DMS79 treated with DMSO at 0.1 percent for 48 hours (cell line): Measurements from ENCODE around the gene TSPAN17.
A peak's percentile ranks its signal among the peaks of the same experiment; 100 is the strongest.

ENCODE experiments used
- DNase-seq: peaks from one replicate; lab custom pipeline; 2025; lab: John Stamatoyannopoulos, UW

The TSPAN17 gene

DNA sequence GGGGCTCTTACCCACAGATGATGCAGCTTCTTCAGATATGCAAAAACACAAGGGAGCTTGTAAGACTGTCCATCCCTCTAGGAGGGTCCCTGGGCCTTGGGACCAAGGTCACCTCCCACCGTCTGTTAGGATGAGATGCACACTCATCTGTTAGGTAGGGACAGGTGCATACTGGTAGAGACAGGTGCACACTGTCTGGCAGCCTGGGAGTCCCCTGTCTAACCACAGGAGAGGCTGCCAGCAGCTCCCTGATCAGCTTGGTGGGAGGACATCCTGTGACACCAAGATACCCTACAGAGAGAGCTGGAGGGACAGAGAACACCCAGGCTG is 13.2 kb downstream of the TSPAN17 start:
- DNase-seq = no peak

DNA sequence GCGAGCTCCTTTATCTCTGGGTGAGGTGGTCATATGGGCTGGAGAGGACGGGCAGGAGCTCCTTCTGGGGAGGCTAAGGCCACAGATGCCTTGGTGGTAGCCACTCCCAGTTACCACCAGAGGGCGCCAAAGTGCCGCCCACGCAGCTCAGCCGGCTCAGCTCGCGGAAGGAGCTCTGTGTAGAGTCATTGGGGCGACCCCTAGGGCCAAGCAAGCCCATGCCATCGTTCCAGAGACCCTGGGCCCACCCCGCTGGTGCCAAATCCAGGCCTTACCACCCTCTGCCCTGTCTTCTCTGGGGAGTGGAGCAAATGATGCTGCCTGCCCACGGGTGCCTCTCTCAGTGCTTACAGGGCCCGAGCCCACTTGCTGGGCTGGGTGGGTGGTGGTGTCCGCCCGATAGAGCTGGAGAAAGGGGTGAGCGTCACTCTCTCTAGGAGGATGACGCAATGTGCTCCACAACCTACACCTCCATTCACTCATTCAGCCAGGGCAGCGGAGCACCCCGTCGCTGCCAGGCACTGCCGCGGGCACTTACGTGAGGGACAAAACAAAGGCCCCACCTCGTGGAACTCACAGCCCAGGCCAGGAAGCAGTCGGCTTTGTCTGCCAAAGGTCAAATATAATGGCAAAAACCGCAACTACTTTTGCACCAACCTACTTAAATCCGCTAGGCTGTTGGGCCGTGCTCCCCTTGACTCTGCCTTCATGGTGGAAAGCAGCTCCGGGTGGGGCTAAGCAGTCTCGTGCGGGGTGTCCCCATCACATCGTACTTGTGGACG is 13.8 kb downstream of the TSPAN17 start:
- peak; percentile 22 for DNase-seq

DNA sequence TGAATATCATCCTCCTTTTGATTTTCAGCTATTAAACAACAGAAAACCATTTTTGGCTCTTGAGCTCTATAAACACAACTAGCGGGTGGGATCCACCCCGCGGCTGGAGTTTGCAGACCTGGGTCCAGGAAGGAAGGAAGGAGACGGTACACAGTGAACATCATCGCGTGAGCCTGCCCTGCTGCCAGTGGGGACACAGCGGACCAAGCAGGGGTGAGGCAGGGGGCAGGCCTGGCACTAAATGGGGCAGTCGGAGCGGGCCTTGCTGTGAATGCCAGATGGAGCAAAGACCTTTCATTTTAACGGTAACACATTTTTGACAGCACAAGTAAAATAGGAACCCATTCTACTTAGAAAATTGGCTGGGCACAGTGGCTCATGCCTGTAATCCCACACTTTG is 14.4 kb downstream of the TSPAN17 start:
- DNase-seq = no peak

DNA sequence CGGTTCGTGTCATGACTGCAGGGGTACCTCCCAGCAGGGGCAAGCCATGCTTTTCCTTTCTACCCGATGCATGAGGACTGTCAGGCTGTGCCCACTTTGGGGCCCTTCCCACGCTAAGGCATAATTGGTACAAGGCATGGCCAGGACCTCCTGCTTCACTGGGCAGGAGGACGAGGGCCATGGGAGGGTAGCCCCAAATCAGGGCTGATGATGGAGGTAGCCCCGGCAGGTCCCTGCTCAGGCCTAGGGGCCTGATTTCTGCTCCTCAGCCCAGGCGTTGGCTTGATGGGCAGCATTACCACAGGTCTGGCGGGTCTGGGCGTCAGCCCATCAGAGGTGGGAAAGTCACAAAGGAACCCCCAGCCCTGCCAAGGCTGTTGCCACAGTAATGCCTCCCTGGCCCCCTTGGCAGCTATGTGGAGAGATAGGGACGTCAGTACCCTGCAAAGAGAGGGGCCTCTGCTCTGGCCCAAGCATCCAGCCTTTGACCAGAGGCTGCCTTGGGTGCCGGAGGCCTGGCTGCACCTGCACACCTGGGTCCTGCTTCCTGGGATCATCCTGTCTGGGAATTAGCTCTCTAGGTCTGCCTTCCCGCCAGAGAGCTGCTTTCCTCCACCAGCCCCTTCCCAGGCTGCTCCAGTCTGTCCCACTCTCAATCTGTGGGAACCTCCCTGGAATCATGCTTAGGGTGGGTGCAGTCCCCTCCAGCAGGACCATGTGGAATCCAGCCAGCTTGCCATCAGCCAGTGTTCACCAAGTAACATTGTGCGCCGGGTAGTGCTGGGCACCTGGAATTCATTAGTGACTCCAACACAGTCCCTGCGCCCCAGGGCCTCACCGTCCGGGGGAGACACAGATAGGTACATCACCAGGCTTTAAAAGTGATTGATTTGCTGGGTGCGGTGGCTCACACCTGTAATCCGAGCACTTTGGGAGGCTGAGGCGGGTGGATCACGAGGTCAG is 15.4 kb downstream of the TSPAN17 start:
- DNase-seq = no peak

DNA sequence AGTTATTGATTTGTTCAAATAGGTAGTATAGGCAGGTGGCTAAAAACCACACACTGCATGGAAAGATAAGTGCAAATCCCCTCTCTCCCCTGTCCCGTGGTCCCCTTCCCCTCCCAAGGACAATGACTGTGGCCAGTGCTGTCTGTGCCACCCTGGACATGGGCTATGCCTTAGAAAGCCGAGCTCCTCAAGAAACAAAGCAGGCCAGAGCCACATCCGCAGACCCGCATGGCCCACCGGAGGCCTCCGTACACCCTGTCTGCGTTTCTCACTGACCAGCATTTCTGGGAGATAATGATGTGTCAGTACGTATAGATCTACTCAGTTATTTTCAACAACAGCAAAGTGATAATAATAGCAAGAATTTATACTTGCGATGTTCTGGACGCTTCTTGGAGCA is 16.3 kb downstream of the TSPAN17 start:
- no peak for DNase-seq

DNA sequence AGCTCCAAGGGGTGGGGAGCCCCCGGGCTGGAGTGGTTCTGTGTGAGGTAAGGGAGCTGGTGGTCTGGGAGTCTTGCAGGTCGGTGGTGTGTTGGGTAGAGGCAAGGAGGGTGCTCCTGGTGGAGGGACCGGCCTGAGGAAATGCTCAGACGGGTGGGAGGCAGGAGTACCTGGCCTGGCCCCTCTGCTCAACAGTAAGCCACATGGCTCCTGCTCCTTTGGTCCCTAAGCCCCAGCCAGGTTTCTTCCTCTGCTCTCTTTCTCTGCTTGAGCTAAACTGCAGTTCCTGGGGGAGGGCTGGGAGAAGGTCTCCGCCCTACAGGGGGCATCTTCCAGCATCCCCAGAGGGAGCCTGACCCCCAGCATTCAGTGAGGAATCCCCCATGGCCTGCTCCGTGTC is 17.2 kb downstream of the TSPAN17 start:
- no peak for DNase-seq

DNA sequence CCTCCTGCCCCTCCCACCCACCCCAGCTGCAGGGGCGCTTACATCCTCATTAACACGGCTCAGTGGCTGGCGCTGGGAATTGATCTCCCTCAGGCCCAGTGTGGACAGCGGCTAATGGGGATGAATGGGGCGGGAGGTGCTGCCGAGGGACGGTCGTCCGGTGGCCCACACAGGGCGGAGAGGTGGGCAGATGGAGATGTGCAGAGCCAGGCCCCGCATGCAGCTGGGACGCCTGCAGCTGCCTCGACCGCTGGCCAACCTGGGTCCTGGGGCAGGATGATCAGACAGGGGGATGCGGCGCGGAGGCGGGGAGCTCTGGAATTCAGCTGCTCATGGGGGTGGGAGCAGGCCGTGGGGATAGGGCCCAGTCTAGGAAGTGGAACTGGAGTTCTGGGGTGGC is 17.6 kb downstream of the TSPAN17 start:
- DNase-seq = no peak

DNA sequence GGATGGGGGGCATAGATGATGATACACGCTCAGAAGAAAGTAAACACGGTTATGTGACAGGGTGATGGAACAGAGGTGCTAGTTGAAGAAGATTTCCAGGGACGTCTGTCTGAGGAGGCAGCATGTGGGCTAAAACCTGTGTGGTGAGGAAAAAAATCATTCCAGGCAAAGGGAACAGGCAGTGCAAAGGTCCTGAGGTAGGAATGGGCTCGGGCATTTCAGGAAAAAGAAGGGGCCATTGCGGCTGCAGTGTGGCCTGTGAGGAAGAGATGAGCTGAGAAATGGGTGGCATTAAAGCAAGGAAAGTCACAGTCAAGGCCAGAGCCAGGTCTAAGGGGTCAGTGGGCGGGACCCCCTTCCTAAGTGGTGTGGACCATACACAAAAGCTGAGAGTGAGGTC is 18.2 kb downstream of the TSPAN17 start:
- DNase-seq = no peak

DNA sequence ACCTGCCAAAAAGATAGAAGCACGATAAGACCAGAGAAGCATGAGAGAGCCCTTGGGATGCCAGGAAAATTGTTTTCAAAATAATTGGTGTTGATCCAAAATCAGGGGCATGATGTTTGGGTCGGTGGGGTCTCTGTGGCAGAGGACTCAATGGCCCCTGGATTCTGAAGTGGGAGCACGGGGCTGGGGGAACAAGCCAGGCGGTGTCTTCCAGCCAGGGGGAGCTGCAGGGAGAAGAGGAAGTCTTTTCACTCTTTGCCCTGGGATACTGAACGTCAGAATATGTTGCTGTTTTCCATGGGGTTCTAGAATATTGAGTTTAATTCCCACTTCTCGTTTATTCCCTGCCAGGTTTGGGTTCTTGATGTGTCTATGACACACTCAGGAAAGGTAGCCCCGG is 20.4 kb downstream of the TSPAN17 start:
- DNase-seq = no peak

DNA sequence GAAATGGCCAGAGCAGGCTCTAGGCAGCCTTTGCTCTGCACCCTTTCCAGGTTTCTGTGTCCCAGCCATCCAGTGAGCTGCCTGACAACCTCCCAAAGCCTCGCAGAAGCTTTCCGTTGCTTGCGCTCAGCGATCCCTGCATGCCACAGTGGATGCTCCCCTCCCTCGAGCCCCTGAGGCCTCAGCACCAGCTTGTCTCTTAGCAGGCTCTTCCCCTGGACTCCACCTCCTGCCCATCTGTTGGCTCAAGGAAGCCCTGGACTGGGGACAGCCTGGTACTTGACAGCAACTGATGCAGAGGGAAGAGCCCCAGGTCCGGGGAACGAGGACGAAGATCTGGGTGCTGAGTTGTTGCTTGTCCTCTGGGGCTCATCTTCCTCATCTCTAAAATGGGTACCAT is 23.2 kb downstream of the TSPAN17 start:
- no peak for DNase-seq

DNA sequence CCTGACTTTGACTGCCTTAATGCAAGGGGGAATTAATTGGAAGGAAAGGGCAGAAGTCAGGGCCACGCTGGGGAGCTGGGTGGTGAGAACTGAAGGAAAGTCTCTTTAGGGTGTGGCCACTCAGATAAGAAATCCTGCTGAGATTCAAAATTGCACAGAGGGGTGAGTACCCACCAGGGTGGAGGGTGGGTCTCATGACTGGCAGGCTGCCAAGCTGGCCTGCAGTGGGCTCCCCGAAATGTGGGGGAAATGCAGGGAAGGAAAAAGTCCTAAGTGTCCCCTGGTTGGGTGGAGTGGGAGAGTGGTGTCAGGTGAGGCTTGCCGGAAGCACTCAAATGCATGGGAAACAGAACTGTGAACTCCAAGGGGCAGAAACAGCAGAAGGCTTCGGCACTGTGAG is 24.1 kb downstream of the TSPAN17 start:
- DNase-seq = no peak

DNA sequence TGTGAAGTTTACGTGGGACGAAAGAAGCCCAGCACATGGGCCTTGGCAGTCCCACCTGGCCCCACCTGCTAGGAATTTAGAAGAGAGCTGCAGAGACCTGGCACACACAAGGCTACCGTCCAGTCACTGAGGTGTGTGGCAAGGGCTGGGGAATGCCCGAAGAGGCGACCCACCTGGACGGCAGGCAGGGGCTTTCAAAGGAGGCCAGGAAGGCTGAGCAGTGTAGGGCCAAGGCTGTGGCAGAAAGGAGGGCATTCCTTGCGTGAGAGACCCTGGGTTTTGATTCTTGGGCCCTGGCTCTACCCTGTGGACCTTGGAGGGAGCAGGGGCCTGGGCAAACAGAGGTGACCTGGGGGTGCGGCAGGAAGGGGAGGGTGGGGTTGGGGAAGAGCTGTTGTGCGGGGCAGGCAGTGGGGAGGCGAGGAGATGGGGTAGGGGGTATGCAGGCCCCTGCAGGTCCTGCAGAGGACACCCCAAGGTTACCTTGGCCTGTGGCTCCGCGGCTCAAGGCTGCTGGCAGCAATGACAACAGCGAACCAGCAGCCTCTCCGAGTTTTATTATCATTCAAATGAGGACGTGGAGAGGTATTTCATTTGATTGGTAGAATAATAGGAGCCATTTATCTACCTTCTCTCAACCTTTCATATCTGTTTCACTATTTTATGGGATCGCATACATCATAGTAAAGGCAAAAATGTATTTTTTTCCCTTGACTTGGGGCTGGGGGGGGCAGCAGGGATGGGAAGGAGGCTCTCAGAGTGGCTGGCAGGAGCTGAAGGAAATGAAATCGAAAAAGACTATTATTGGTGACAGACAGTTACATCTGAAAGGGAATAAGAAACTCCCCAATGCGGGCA is 24.8 kb downstream of the TSPAN17 start:
- no peak for DNase-seq

DNA sequence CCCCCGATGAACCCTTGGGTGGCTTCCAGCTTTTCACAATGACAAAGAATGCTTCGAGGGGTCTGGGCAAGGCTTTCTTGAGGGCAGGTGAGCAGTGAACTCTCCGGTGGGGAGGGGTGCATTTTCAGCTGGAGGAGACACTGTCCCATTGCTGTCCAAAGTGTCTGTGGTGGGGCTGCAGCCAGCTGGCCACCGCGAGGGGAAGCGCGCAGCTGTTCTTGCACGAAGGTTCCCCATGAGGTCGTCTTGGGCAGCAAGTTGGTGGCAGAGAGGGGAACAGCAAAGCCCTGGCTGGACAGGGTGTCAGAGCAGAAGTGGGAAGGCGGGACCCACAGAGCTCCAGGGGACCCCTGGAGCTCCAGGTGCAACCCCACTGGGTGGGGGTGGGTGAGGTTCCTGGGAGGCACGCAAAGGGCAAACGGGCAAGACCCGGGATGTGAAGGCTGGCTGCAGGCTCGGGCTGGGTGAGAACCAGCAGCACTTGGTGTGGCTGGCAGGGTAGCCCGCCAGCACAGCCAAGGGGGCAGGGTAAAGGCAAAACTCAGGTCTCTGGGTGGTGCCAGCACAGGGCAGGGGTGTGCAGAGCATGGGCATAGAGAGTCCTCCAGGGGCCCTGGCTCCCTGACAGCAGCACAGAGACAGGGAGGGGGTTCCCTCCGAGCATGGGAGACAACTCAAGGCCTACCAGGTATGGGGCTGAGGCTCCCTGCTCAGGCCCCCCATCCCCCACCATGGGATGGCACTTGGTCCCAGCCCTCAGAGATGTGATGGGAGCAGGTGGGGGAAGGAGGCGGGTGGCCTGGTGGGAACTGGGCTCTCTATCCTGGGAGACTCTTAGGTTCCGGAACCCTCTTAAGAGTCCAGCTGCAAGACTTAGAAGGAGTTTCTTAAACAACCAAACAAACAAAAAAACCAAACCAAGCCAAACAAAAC is 26.6 kb downstream of the TSPAN17 start:
- no peak for DNase-seq

DNA sequence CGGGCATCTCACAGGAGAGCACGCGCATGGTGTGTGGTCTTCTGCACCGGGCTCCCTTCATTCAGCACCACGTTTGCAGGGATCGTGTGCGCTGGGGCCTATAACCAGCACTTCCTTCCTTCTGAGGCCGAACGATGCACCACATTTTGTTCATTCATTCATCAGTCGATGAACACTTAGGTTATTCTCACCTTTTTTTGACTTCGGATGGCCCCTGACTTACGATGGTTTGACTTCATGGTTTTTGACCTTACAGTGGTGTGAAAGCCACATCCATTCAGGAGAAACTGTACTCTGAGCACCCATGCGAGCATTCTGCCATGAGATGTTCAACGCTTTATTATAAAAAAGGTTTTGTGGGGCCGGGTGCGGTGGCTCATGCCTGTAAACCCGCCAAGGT is 27.5 kb downstream of the TSPAN17 start:
- DNase-seq = no peak

DNA sequence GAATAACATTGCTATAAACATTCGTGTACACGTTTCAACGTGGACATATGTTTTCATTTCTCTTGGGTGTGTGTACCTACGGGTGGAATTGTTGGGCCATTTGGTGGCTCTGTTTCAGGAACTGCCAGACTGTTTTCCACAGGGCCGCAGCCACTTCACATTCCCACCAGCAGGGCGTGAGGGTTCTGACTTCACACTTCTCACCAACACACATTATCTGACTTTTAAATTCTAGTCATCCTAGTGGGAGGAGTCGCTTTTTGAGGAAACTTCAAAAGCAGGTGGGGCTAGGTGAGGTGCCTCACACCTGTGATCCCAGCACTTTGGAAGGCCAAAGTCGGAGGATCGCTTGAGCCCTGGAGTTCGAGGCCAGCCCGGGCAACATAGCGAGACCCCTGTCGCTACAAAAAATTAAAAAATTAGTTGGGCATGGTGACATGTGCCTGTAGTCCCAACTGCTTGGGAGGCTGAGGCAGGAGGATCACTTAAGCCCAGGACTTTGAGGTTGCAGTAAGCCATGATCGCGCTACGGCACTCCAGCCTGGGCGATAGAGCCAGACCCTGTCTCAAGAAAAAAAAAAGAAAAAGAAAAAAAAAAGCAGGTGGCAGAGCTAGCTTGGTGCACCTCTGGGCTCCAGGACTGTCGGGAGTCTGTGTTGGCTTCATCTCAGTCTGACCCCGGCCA is 28.5 kb downstream of the TSPAN17 start:
- no peak for DNase-seq

DNA sequence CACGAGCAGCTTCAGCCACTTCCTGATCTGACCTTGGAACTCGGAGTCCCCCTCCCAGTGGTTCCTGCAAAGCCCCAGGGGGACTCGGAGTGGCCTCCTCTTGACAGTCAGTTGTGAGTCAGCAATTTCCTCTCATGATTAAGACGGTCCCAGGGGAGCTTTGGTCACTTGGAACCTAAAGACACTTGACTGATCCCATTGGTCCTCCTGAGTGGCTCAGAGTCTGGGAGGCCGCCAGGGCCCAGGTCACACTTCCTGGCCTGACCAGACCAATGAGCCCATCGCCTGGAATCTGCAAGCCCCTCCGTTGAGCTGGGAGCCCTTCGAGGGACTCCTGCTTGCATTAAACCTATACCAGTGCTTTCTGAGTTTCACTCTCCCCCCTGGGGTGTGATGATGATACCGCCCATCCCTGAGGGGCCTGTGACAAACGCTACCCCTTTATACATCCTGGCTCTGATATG is 29.1 kb downstream of the TSPAN17 start:
- no peak for DNase-seq

DNA sequence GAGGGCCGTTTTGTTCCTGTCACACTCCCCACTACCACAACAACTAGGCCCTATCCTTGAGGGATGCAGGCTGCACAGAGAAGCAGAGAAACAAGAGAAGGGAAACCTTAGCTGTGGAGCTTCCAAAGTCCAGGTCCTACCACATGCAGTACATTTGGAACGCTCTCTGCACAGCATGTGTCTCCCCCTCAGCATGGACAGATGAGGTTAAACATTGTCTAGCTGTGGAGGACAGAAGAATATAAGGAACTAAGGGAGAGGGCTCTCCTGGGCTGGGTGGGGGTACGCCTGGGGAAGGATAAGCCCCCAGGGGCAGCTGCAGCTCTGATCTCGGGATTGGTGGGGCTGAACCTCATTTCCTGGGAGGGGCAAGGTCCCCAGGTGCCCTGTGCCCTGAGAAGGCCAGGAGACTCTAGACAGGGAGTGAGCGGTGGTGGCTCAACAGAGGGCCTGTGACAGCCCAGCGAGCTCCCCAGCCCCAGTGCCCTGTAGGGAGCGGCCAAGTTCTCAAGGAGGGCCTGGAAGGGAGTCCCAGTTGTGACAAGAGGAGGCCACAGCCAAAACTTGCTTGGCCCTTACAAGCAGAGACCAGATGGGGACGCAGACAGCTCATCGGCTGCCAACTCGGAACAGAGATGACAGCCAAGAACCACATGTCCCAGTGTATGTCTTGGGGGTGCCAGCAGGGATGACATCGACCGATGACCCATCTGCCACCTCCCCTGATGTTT is 30.1 kb downstream of the TSPAN17 start:
- no peak for DNase-seq

DNA sequence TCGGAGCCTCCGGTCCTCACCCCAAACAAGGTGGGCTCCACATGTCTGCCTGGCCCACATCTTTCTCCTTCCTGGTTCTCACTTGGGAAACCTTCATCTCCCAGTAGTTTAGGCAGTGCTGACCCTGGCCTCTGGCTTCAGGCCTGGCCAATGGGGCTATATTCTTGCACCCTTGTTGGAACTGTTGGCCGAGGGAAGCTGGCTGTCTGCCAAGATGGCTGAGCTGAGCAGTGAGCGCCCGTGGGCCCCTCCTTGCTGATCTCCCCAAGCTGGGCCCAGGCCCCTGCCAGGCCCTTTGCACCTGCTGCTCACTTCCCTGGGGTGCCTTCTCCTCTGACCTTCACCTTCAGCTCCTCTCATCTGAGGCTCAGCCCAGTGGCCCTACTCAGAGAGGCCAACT is 31.3 kb downstream of the TSPAN17 start:
- no peak for DNase-seq

DNA sequence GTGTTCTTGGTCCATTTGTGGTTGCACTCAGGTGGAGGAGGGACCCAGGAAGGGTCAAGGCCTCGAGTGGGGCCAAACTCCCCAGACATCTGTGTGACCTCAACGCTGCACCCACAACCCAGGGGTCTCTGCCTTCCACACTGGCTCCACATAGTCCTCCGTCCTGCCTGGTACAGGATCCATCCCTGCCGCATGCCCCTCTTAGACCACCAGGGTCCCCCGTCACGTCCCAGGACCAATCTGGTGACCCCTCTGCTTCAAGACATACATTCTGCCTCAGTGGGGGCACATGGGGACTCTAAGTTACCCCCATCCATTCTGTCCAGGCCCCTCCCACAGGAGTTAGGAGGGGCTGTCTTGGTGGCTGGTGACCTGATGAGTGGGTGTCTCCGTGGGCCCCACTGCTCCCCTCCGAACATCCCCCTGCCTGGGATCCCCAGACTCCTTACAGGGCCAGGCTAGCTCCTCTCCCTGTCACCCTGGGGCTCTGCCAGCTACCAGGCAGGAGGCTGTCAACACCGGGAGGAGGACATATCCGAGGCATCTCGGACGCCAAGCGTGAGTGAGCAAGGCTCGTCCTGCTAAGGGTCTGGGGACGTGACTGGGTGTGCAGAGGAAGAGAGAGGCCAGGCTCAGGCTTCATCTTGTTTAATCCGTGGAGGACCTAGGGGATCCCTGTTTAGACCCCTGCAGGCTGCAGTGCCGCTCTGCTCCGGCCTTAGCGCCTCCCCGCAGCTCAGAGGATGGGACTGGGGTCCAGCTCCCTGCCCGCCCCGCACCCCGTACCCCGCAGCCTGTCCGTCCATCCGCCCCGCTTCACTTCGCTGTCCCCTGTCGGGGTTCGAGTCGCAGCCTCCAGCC is 32.3 kb downstream of the TSPAN17 start:
- no peak for DNase-seq
